GM06990 (cell line): ENCODE results near the gene ANAPC10.

Source experiments
- DNase-seq: peaks from one replicate; pipeline ENCODE4 v3.0.0-alpha.2; 2011; ENCODE audit not compliant: insufficient read length; ENCODE audit errors: extremely low read depth
- H3K27me3 ChIP-seq: replicated peaks from 2 replicates; pipeline ENCODE4 v1.6.0; 2011; ENCODE audit warnings: low read length; ENCODE audit not compliant: control insufficient read depth, insufficient read depth
- H3K36me3 ChIP-seq: 2 replicates; pipeline ENCODE4 v1.5.1; 2011; ENCODE audit warnings: low read length; ENCODE audit not compliant: control insufficient read depth, insufficient read depth
- H3K4me3 ChIP-seq: replicated peaks from 2 replicates; pipeline ENCODE4 v1.5.1; 2011; ENCODE audit warnings: low read depth, mild to moderate bottlenecking, control low read depth, low read length
- TF ChIP-seq, protein P1 (sequence below): IDR thresholded peaks from 2 replicates; pipeline ENCODE4 v1.5.1; 2011; ENCODE audit warnings: low read length, control low read depth, mild to moderate bottlenecking, inconsistent platforms; ENCODE audit not compliant: insufficient read depth, poor library complexity, severe bottlenecking

ANAPC10 gene

GRCh38 chr4:145043306-145043705 is 54.7 kb downstream of the ANAPC10 start:
- Histone ChIP-seq H3K36me3 (no peaks in the 10 kb centered on the region), H3K4me3 (no peak overlapping the region), H3K27me3 (no peaks in the 10 kb centered on the region)
- TF ChIP-seq, protein P1, sequence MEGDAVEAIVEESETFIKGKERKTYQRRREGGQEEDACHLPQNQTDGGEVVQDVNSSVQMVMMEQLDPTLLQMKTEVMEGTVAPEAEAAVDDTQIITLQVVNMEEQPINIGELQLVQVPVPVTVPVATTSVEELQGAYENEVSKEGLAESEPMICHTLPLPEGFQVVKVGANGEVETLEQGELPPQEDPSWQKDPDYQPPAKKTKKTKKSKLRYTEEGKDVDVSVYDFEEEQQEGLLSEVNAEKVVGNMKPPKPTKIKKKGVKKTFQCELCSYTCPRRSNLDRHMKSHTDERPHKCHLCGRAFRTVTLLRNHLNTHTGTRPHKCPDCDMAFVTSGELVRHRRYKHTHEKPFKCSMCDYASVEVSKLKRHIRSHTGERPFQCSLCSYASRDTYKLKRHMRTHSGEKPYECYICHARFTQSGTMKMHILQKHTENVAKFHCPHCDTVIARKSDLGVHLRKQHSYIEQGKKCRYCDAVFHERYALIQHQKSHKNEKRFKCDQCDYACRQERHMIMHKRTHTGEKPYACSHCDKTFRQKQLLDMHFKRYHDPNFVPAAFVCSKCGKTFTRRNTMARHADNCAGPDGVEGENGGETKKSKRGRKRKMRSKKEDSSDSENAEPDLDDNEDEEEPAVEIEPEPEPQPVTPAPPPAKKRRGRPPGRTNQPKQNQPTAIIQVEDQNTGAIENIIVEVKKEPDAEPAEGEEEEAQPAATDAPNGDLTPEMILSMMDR, result no peak
- DNase-seq, result no peak

- no peak for DNase-seq
- Histone ChIP-seq H3K36me3 (no peaks in the 10 kb centered on the region), H3K4me3 (no peak overlapping the region), H3K27me3 (no peaks in the 10 kb centered on the region)
- TF ChIP-seq, protein P1, result no peak
Measured at GRCh38 chr4:145042601-145043285, 55.3 kb downstream of the ANAPC10 start.

GRCh38 chr4:145041378-145041777 is 56.6 kb downstream of the ANAPC10 start:
- Histone ChIP-seq H3K4me3 (no peak overlapping the region), H3K27me3 (no peaks in the 10 kb centered on the region), H3K36me3 (no peaks in the 10 kb centered on the region)
- peak; percentile 29 for DNase-seq
- TF ChIP-seq, protein P1, result no peak

DNA sequence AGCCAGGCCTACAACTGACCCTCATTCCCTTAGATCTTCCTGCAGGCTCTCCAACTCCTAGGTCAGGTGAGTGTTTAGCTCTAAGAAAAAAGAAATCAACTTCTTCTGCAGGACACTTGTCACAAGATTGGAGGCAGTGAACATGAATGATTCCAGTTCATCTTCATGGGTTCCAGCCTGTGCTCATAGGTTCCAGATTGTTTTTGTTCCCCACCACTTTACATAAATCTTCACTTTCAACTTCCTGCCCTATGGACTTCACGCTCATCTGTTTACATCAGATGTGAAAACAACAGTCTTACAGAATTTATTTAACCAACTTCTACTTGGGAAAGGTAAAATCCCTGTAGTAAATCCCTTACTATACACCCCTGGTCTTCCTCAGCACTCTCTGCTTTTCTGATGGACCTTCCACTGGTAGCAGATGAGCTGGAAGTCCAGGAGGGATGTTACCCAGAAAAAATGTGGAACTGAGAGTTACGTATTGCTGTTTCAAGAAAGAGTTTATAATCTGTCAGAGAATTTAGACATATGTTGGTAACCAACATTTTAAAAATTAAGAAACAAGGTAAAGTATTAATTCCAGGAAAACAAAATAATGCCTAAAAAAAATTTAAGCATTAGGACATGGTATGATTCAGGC is 62.4 kb downstream of the ANAPC10 start:
- peaks cover 5% of the 10 kb centered on the region for H3K36me3 ChIP-seq
- TF ChIP-seq, protein P1, result no peak
- no peaks in the 10 kb centered on the region for H3K27me3 ChIP-seq
- DNase-seq, result no peak
- no peak overlapping the region for H3K4me3 ChIP-seq

DNA sequence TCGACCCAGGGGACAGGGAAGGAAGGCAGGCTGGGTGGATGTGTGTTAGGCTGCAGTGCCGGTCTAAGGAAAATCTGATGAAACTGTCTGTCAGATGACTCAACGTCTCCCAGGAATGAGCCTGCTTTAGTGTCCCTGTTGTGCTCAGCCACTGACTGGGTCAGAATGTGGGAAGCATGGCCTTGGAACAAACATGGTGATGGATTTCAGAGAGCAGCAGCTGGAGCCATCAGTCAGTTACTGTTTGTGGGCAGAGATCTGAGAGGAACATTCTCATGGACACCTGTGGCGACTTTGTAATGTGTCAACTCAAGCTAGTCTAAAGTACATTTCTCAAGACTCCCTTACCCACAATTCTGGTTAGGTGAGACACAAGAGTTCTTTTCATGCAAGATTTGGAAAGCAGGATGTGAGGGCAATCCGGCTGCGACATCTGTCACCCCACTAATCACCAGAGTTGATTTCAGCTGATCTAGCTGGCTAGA is 63.2 kb downstream of the ANAPC10 start:
- DNase-seq, result no peak
- Histone ChIP-seq H3K36me3 (peaks cover 5% of the 10 kb centered on the region), H3K4me3 (no peak overlapping the region), H3K27me3 (no peaks in the 10 kb centered on the region)
- TF ChIP-seq, protein P1, result no peak
